Measurements from ENCODE around the gene PI4K2A. TPM values are rescaled to one million over a fixed set of nuclear protein-coding genes. Genes with fewer than 3 reads are reported as not detected.

PI4K2A gene
- total RNA-seq, 1 donor from 2014 or later, result 11.9 TPM

GRCh38 chr10:97596101-97597082 is 44.1 kb upstream of the PI4K2A start:
- H3K9me3 ChIP-seq (ENCODE audit: low read depth), result no peaks in the 10 kb centered on the region
- no peaks in the 10 kb centered on the region for H3K27me3 Mint-ChIP-seq (ENCODE audit: insufficient read depth, low read depth)

GRCh38 chr10:97597778-97598177 is 42.7 kb upstream of the PI4K2A start:
- Mint-ChIP-seq H3K4me1 (peaks cover 28% of the 10 kb centered on the region), H3K27ac (no peak overlapping the region)

More at GRCh38 chr10:97596101-97597082, 44.1 kb upstream of the PI4K2A start:
- Histone ChIP-seq H3K27me3 (no peaks in the 10 kb centered on the region), H3K79me2 (ENCODE audit: low read depth) (no peaks in the 10 kb centered on the region), H2AFZ (replicated peaks) (no peak overlapping the region), H3K4me1 (no peaks in the 10 kb centered on the region), H4K20me1 (ENCODE audit: low read depth) (no peaks in the 10 kb centered on the region), H3K9ac (no peak overlapping the region), H3K36me3 (no peaks in the 10 kb centered on the region), H3K27ac (no peak overlapping the region), H3K4me2 (no peak overlapping the region), H3F3A (ENCODE audit: low read depth) (no peaks in the 10 kb centered on the region), H3K4me3 (no peak overlapping the region)
- no peak overlapping the region for H3K4me3 Mint-ChIP-seq
- TF ChIP-seq EZH2phosphoT487 (IDR thresholded peaks at IDR 0.05) (no peak), EZH2 (IDR thresholded peaks at IDR 0.05) (no peak)
- TF ChIP-seq, protein P1, sequence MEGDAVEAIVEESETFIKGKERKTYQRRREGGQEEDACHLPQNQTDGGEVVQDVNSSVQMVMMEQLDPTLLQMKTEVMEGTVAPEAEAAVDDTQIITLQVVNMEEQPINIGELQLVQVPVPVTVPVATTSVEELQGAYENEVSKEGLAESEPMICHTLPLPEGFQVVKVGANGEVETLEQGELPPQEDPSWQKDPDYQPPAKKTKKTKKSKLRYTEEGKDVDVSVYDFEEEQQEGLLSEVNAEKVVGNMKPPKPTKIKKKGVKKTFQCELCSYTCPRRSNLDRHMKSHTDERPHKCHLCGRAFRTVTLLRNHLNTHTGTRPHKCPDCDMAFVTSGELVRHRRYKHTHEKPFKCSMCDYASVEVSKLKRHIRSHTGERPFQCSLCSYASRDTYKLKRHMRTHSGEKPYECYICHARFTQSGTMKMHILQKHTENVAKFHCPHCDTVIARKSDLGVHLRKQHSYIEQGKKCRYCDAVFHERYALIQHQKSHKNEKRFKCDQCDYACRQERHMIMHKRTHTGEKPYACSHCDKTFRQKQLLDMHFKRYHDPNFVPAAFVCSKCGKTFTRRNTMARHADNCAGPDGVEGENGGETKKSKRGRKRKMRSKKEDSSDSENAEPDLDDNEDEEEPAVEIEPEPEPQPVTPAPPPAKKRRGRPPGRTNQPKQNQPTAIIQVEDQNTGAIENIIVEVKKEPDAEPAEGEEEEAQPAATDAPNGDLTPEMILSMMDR (IDR thresholded peaks at IDR 0.05), result no peak
- no peaks in the 10 kb centered on the region for H3K36me3 Mint-ChIP-seq
- no peaks in the 10 kb centered on the region for H3K9me3 Mint-ChIP-seq
- DNase-seq (ENCODE audit: low spot score), result no peak
- peaks cover 28% of the 10 kb centered on the region for H3K4me1 Mint-ChIP-seq
- H3K27ac Mint-ChIP-seq, result peak overlapping the region; percentile 92

GRCh38 chr10:97598407-97599271 is 41.8 kb upstream of the PI4K2A start:
- Histone ChIP-seq H3F3A (ENCODE audit: low read depth) (no peaks in the 10 kb centered on the region), H2AFZ (replicated peaks) (no peak overlapping the region), H3K9me3 (ENCODE audit: low read depth) (no peaks in the 10 kb centered on the region), H3K27me3 (no peaks in the 10 kb centered on the region), H3K4me3 (no peak overlapping the region), H4K20me1 (ENCODE audit: low read depth) (no peaks in the 10 kb centered on the region), H3K36me3 (no peaks in the 10 kb centered on the region), H3K4me1 (no peaks in the 10 kb centered on the region), H3K4me2 (no peak overlapping the region), H3K27ac (no peak overlapping the region), H3K79me2 (ENCODE audit: low read depth) (no peaks in the 10 kb centered on the region), H3K9ac (no peak overlapping the region)
- peaks cover 7% of the 10 kb centered on the region for H3K27me3 Mint-ChIP-seq (ENCODE audit: insufficient read depth, low read depth)
- H3K4me3 Mint-ChIP-seq, result no peak overlapping the region
- peaks cover 28% of the 10 kb centered on the region for H3K4me1 Mint-ChIP-seq
- TF ChIP-seq, protein P1 (IDR thresholded peaks at IDR 0.05), result no peak
- TF ChIP-seq EZH2 (IDR thresholded peaks at IDR 0.05) (no peak), EZH2phosphoT487 (IDR thresholded peaks at IDR 0.05) (no peak)
- no peak for DNase-seq (ENCODE audit: low spot score)
- no peaks in the 10 kb centered on the region for H3K9me3 Mint-ChIP-seq
- no peak overlapping the region for H3K27ac Mint-ChIP-seq
- H3K36me3 Mint-ChIP-seq, result no peaks in the 10 kb centered on the region

More at GRCh38 chr10:97597778-97598177, 42.7 kb upstream of the PI4K2A start:
- Histone ChIP-seq H3K27ac (no peak overlapping the region), H3K4me2 (no peak overlapping the region), H3K79me2 (ENCODE audit: low read depth) (no peaks in the 10 kb centered on the region), H3K4me1 (no peaks in the 10 kb centered on the region), H4K20me1 (ENCODE audit: low read depth) (no peaks in the 10 kb centered on the region), H3K36me3 (no peaks in the 10 kb centered on the region), H3K27me3 (no peaks in the 10 kb centered on the region), H3K4me3 (no peak overlapping the region), H2AFZ (replicated peaks) (no peak overlapping the region), H3F3A (ENCODE audit: low read depth) (no peaks in the 10 kb centered on the region), H3K9ac (no peak overlapping the region), H3K9me3 (ENCODE audit: low read depth) (no peaks in the 10 kb centered on the region)
- Mint-ChIP-seq H3K9me3 (no peaks in the 10 kb centered on the region), H3K4me3 (no peak overlapping the region), H3K27me3 (ENCODE audit: insufficient read depth, low read depth) (peaks cover 7% of the 10 kb centered on the region), H3K36me3 (no peaks in the 10 kb centered on the region)
- DNase-seq (ENCODE audit: low spot score), result no peak
- TF ChIP-seq EZH2phosphoT487 (IDR thresholded peaks at IDR 0.05) (no peak), EZH2 (IDR thresholded peaks at IDR 0.05) (no peak)
- TF ChIP-seq, protein P1 (IDR thresholded peaks at IDR 0.05), result no peak

Measured in neural progenitor cell (in vitro differentiated cells).